NT2/D1 (cell line): ENCODE results near the gene ZNRF1.

ENCODE experiments used
- SUZ12 ChIP-seq: IDR thresholded peaks from 2 replicates; pipeline ENCODE4 v1.6.1; 2011; ENCODE audit not compliant: insufficient read length, insufficient read depth; ENCODE audit errors: extremely low read depth
- ZNF274 ChIP-seq: IDR thresholded peaks from 2 replicates; pipeline ENCODE4 v1.6.1; 2011; ENCODE audit warnings: mild to moderate bottlenecking, low read depth, low read length

DNA sequence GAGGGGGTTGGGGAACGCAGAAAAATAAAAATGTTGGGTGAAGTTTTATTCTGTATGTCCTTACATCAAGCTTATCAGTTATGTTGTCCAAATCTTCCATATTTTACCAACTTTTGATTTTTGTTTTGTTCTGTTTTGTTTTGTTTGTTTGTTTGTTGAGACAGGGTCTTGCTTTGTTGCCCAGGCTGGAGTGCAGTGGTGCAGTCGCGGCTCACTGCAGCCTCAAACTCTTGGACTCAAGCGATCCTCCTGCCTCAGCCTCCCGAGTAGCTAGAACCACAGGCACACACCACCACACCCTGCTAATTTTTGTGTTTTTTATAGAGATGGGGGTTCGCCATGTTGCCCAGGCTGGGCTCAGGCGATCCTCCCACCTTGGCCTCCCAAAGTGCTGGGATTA, 20.8 kb downstream of the ZNRF1 start:
- no peak for TF ChIP-seq SUZ12
- no peak for TF ChIP-seq ZNF274
